SHP77 (cell line): ENCODE data around the gene KIF2A.

Experiments
- DNase-seq, 2 experiments: peaks; one replicate each; lab custom pipeline; 2025; lab: John Stamatoyannopoulos, UW

Gene KIF2A

DNA sequence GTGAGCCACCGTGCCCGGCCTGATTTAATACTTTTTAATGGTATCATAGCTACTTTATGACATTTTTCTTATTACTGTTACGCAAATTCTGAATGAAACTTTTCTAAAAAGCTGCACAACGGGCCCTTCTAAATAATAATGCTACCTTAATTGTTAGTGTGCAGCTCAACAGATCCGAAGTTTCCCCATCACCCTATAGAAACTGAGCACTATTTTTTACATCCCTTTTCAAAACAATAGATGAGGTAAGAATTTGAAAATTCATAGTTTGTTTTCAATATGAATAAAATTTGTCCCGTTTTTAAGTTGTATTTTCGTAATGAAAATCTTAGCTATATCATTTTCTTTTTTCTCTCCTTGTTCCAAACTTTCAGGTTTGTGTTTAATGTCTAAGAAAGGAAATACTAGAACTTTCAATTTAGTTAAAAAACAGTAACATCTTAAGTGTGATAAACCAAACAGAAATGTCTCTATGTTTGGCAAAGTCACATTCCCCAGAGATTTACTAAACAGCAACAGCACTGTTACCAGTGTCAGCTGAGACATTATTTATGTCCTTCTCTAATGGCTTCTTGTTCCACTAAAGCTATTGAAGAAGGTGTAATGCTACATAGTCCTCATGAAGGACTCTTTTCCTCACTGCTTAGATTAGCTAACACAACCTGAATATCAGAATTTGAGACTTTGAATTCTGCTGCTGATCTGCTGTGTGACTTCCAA is 22.9 kb downstream of the KIF2A start:
- DNase-seq = no peak

DNA sequence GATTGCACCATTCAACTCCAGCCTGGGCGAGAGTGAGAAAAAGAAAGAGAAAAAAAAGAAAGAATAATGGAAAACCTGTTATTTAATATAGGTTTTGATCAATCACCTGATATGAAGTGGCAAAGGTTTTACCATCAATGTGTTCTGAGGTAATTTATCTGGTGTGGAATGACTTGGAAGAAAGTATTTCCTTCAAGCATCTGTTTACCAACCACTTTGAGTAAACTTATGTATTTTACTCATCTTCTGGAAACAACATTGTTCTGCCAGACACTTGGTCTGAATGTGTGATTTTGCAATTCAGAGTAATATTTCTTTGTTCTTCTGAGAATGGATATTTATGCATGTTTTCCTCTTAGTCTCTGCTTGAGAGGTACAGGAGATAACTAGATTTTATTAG is 24.3 kb downstream of the KIF2A start:
- no peak for DNase-seq

DNA sequence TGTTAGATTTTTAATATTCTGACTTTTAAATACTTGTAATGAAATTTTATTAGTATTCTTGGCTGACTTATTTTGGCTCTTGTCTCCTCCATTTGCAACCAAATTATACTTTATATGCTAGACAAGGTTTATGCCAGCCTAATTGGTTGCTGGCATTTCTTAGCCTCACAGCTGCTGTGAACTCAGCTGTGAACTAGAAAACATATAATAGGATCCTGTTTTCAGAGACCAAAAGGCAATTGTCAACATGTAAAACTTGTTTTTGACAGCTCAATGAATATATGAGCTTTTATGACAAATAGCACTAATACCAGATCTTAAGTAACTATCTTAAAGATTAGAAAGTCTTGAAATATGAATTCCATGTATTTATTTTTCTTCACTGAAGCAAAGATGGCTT is 25.9 kb downstream of the KIF2A start:
- no peak for DNase-seq

DNA sequence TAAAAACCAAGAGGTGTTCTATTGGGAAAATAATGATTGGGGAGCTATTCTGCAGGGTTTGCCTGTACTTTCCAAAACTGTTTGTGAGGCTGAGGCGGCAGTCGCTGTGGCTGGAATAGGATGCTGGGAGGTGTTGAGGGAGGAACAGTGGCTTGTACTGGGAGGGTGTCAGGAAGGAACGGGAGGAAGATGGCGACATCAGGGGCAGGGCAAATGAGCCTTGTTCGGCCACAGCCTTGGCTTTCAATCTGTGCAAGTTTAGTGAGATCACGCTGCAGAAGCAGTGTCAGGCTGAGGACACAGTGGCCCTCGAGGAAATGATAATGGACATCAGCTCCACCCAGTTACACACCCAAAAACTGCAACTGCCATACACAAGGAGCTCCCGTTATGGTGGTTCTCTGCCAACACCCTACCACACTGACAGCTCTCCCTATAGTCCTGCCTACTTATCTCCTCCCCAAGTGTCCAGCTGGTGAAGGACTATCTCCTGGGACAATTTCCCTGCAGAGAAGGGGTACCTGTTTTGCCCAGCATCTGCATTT is 27.3 kb downstream of the KIF2A start:
- DNase-seq = no peak

DNA sequence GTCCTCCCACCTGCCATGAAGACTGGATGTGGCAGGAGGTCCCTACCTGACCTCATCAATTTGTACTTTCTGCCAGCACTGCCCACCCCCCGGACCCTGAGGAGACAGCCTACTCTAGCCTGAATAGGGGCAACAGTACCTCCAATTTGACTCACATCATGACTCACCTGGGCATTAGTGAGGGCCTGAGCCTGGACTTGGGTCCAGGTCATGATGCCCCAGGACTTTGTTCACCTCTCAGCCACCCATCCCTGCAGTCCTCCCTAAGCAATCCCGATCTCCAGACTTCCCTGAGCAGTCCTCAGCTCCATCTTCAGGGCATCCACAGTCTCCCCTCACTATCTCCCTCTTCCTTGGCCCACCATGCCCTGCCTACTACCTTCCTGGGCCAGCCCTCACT is 28.1 kb downstream of the KIF2A start:
- DNase-seq = no peak

DNA sequence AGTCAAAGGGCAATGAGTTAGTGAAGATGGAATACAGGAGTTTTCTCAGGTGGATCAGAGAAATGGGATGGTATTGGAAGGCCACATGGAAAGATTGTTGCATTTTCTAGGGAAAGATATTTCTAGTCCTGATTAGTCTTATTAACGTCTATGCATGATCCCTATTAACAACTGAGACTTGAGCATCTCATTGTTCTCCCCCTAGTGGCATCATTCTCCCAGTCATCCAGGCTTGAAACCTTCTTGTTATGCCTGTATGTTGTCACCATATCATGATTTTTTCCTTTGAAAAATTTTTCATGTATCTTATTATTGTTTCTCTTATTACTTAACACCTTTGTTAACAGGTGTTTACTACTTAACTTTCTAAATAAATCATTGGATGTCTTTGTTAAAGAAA is 34.4 kb downstream of the KIF2A start:
- DNase-seq = no peak

DNA sequence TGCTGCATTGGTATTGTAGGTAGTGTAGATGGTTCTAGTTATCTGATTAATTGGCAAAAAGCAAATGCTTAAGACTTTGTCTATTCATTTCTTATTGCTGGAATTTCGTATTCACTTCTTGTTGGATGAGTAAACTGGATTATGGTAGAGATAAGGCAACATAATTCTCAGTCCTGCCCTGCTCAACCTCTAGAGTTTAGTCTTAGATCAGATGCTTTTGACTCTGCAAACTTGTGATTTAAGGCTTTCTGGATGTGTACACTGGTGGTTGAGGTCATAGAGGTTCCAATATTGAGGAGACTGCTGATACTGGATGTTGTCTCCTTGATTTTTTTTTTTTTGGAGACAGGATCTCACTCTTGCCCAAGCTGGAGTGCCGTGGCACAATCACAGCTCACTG is 35.0 kb downstream of the KIF2A start:
- no peak for DNase-seq

DNA sequence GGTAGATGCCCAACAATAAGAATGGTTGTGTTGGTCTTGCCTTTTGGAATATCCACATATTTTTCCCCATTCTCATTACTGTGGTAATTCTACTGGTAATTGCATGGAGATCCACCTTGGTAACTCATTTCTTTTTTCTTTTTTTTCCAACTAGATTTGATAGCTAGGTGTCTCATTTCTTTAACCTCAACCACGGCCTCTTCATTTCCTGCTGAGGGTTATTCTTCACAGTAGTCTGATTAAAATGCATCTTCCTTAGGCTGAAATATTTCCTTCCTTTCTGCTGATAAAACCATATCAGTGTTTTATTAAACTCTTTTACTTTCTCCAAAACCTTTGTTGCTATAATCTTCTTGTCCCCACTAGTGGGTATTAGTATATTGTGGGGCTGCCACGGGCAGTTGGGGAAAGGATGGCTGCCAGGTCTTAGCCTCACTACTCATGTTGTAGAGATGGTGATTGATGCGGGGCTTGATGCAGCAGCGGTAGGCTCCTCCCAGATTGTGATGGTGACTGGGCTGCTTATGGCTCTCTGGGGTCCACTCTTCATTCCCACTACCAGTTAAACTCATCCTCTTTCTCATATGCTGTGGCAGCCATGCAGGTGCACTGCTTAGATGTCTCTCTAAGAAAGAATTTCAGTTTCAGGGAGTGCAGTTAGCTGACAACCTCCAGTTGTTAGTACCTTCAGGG is 35.9 kb downstream of the KIF2A start:
- DNase-seq = no peak

DNA sequence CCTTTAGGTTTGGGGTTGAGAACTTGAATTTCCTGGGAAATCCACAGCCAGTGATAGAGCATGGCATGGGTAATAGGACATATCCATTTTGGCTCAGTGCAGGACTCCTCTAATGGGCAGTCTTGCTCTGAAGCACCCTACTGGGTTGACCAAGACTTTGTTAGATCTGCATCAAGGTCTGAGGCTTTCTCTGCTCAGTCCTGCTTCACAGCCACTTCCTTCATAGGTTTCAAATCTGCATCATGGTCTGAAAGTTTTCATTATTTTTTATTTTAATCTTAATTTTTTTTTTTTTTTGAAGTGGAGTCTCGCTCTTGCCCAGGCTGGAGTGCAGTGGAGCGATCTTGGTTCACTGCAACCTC is 36.5 kb downstream of the KIF2A start:
- DNase-seq = no peak

DNA sequence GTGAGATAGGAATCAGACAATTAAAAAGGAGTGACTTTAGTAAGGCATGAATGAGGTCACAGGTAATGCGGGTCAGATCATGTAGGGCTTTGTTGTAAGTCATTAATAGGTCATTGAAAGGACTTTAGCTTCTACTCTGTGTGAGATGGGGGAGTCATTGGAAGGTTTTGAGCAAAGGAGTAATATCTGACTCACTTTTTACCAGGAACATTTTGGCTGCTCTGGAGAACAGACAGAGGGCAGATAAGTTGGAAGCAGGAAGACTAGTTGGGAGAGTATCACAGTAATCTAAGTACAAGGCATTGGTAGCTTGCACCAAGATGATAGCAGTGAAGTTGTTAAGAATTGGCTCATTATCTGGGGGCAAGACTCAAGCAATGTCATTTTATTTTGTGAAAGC is 37.4 kb downstream of the KIF2A start:
- DNase-seq = no peak

DNA sequence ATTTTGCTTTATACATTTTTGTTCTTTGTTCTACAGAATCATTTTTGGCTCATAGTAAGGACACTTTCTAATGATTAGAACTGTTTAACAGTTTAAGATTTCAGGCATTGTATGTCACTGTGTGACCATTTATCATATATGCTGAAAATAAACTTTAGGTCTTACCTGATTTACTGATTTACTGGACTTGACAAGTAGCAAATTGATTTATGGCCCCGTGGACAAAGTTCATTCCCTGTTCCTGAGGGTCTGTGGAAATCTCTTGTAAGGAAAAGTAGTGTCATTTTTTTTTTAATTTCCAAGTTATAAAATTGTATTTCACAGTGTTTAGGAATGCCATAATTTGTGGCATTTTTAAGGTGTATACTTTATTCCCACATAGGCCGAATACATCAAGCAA is 40.7 kb downstream of the KIF2A start:
- DNase-seq = no peak

DNA sequence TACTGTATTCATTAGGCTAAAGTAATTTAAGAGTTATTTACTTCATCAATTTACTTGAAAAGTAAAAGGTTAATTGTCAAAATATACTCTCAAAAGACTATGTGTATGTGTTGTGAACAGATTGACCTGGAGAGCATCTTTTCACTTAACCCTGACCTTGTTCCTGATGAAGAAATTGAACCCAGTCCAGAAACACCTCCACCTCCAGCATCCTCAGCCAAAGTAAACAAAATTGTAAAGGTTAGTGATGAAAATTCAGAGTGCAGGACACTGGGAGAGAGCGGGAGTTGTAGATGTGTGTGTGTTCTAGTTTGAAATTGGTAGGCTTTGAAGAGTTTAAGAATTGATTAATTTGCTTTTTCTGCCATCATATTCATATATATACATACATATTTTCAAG is 41.9 kb downstream of the KIF2A start:
- no peak for DNase-seq

DNA sequence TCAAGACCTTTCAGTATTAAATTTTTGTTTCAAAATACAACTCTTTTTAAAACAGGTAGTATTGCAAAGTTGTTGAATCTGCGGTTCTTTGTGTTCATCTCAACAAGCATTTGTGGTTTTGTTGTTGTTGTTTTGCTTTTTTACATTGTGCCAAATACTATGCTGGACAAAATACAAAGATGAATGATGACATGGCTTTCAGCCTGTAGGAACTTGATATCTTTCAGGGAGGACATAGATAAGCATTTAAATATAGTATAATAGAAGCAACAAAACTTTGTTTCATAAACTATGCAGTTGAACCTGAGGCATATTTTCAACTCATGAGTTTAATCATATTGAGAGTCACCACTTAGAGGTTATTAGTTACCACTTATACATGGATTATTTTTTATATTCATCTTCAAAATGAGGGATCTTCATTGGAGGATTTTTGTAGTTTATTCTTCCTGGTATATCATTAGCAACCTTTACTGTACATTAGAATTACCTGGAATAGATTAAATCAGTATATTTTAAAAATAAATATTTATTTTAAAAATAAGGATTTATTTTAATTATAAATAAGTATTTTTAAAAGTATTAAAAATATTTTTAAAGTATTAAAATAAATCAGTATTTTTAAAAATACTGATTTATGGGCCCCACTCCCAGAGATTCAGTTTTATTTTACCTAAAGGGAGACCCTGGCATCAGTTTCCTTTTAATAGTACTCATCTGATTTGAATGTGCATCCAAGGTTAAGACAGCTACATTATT is 42.9 kb downstream of the KIF2A start:
- DNase-seq = no peak

DNA sequence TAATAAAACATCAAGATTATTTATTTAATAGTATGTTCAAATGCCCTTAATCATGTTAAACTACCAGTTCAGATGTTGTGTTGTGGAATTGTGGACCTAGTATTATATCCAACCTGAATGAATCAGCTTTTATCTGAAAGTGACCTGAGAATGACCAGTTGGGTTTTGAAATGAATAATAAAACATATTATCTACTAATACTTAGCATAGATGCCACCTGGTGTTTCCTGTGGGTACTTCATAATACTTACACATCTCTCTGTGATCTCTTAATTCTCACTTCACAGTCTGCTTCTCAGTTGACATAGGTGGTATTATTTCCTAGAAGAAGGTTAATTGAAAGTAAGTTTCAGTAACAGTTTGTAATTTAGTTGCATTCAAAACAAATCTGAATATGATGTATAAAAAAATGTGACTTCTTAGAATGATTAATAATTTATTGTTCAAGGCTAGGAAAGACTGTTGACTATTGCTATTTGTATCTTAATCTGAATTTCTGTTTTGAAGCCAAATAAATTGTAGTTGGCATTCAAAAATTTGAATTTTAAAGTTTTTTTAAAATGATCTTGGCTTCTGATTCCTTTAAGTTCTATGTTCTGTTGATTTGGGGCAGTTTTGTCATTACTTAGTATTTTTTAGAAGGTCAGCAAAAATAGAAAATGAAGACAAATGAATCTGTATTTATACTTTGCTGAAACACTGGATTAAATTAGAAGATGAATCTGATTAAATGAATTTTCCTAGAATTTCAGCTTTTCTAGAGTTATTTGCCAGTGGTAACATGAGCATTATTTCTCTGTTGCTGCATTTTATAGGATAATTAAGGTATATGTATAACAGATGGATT is 48.2 kb downstream of the KIF2A start:
- peak; percentile 32 to 53 for DNase-seq

DNA sequence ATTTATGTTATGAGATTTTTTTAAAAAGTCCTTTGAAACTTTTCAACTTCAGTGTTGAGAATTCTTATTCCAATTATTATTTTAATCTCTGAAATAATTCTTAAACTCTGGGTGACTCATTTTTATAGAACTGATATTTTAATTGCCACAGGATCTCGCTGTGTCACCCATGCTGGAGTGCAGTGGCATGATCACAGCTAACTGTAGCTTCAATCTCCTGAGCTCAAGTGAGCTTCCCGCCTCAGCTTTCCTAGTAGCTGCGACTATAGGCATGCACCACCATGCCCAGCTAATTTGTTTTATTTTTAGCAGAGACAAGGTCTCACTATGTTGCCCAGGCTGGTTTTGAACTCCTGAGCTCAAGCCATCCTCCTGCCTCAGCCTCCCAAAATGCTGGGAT is 56.7 kb downstream of the KIF2A start:
- no peak for DNase-seq

DNA sequence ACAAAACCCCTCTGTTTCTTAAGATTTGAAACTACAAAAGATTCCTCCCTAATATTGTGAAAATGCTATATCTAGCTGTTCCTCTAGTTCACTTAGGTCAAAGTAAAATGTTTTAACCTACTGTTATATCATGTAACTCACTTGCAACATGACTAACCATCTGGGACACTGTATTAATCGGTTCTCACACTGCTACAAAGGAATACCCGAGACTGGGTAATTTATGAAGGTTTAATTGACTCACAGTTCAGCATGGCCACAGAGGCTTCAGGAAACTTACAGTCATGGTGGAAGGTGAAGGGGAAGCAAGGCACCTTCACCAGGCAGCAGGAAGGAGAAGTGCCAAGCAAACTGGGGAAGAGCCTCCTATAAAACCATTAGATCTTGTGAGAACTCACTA is 63.0 kb downstream of the KIF2A start:
- no peak for DNase-seq

DNA sequence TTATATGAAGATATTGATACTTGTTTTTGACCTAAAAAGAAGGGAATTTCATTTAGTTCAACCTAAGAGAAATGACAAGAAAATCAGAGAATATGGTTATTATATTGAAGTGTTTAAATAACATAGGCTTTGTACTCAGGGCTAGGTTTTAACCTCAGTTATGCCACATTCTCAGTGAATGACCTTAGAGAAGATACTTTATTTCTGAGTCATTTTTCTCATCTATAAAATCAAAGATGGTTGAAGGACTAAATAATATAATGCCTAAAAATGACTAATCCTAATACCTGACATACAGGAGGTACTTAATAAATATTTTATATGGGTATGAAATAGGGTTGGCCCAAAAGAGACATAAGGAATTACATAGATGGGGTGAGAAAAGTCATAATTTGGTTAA is 65.4 kb downstream of the KIF2A start:
- DNase-seq = no peak

DNA sequence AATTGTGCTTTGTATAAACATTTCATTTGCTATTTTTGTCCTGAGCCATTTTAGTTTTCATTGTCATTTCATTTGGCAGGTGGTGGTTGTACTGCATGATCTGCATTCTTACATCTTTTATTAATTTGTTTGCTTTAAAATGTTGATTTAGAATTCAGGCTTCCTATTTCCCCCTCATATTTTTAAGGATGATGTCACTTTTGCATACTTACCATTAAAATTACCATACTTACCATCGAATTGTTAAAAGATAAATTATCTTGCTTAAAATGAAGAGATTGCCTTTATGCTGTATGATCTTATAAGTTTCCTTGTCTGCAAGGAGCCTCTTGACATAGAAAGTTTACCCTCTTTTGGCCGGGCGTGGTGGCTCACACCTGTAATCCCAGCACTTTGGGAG is 66.6 kb downstream of the KIF2A start:
- no peak for DNase-seq

DNA sequence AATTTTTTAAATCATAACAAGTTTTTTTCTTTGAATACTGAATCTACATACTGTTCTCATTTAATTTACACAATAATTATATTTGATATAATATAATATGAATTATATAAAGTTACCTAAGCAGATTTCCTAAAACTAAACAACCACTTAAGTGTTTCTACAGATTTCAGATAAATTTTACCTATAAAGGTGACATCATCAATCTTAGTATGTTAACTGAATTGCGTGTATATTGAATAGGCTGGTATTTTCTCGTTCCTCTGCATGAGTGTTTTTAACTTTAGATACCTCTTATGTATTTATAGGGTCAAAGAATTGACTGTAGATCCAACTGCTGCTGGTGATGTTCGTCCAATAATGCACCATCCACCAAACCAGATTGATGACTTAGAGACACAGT is 67.4 kb downstream of the KIF2A start:
- no peak for DNase-seq

DNA sequence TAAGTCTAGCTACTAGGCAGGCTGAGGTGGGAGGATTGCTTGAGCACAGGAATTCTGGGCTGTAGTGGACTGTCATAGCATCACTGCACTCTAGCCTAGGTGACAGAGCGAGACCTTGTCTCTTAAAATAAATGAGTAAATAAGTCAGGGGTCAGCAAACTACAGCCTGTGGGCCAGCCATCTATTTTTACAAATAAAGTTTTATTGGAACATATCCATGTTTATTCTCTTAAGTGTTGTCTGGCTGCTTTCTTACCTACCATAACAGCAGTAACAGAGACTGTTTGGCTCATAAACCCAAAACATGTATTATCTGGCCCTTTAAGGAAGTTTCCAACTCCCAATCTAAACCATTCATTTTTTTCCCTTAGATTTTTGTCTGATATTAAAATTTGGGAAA is 68.1 kb downstream of the KIF2A start:
- DNase-seq = no peak

DNA sequence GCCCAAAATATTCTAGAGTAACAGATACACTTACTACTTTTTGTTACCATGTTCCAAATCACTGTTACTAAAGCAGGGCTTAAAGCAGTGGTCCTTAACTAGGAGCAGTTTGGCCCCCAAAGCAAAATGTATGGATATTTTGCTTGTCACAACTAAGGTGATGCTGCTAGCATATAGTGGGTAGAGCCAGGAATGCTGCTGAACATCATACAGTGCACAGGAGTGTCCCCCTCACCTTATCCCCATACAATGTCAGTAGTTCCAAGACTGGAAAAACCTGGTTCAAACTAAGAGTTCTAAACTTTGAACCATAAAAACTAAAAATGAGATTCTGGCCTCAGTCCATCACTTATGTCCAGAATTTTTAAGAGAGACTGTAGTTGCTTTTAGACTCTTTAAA is 69.6 kb downstream of the KIF2A start:
- no peak for DNase-seq

DNA sequence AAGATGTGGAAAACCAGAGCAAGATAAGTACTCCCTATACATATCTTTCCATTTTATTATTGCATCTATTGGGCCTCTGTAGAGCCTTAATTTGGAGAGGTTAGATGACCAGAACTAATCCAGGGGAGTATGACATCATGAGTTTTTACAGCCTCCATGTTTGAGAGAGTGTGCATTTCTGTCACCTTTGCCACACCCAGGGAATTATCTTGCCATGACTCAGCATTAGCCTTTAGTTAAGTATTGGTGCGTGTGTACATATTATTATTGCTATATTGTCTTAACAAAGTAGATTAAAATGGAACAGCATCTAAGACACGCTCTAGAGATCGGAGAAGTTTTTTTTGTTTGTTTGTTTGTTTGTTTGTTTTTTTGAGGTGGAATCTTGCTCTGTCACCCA is 70.1 kb downstream of the KIF2A start:
- no peak for DNase-seq
